Measurements from ENCODE around the gene AATF.

AATF gene

GRCh38 chr17:36931697-36932382, 16.9 kb upstream of the AATF start:
- no peak for DNase-seq

- no peak for DNase-seq
Observed at GRCh38 chr17:36932383-36932693, 16.4 kb upstream of the AATF start.

GRCh38 chr17:36932694-36933511, 15.9 kb upstream of the AATF start:
- DNase-seq, result no peak

- DNase-seq, result no peak
Observed at GRCh38 chr17:36933512-36934143, 15.1 kb upstream of the AATF start.

GRCh38 chr17:36934144-36934691, 14.5 kb upstream of the AATF start:
- DNase-seq, result no peak

GRCh38 chr17:36934692-36935630, 13.8 kb upstream of the AATF start:
- DNase-seq, result no peak

- DNase-seq, result no peak
Observed at GRCh38 chr17:36935671-36936454, 12.9 kb upstream of the AATF start.

GRCh38 chr17:36936455-36937000, 12.2 kb upstream of the AATF start:
- DNase-seq, result peak; percentile 24

GRCh38 chr17:36937001-36937958, 11.5 kb upstream of the AATF start, which contains the start of gene LHX1:
Gene LHX1, plus strand, starts transcription at chr17:36937475. Its CDS starts 723 bp downstream, at chr17:36938198.
- no peak for DNase-seq

- no peak for DNase-seq
Observed at GRCh38 chr17:36937959-36938565, 10.7 kb upstream of the AATF start.

- no peak for DNase-seq
Observed at GRCh38 chr17:36938566-36939051, 10.1 kb upstream of the AATF start.

- DNase-seq, result no peak
Observed at GRCh38 chr17:36939052-36939801, 9.5 kb upstream of the AATF start.

- no peak for DNase-seq
Observed at GRCh38 chr17:36939802-36940312, 8.9 kb upstream of the AATF start.

- DNase-seq, result no peak
Observed at GRCh38 chr17:36940313-36941264, 8.2 kb upstream of the AATF start.

- no peak for DNase-seq
Observed at GRCh38 chr17:36941265-36942010, 7.3 kb upstream of the AATF start.

GRCh38 chr17:36942019-36942599, 6.6 kb upstream of the AATF start:
- no peak for DNase-seq
